Activated CD4-positive, alpha-beta T cell treated with anti-CD3 and anti-CD28 coated beads for 4 hours (primary cell): ENCODE results near the gene STXBP5.

Experiments used
- DNase-seq, 2 donors: peaks; one replicate each; pipeline ENCODE4 v3.0.0-alpha.2; 2020

STXBP5 gene

GRCh38 chr6:147212622-147213021, 8.4 kb downstream of the STXBP5 start:
- no peak for DNase-seq

DNA sequence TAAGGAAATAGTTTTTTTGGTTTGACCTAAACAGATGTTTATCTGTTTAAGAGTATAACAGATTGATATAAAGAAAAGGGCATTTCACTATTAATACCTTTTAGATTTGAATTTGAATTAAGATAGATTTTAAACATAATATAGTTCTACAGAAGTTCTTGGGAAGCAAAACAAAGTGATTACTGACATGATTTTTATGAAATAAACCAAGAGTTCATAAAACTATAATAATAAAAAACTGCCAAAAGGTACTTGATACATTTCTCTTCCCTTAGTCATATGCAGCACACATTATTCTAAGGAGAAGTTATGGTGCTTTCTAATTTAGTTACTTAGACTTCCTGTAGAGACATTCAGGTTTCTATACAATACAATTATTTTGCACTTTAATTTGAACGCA, 9.6 kb downstream of the STXBP5 start:
- no peak for DNase-seq

DNA sequence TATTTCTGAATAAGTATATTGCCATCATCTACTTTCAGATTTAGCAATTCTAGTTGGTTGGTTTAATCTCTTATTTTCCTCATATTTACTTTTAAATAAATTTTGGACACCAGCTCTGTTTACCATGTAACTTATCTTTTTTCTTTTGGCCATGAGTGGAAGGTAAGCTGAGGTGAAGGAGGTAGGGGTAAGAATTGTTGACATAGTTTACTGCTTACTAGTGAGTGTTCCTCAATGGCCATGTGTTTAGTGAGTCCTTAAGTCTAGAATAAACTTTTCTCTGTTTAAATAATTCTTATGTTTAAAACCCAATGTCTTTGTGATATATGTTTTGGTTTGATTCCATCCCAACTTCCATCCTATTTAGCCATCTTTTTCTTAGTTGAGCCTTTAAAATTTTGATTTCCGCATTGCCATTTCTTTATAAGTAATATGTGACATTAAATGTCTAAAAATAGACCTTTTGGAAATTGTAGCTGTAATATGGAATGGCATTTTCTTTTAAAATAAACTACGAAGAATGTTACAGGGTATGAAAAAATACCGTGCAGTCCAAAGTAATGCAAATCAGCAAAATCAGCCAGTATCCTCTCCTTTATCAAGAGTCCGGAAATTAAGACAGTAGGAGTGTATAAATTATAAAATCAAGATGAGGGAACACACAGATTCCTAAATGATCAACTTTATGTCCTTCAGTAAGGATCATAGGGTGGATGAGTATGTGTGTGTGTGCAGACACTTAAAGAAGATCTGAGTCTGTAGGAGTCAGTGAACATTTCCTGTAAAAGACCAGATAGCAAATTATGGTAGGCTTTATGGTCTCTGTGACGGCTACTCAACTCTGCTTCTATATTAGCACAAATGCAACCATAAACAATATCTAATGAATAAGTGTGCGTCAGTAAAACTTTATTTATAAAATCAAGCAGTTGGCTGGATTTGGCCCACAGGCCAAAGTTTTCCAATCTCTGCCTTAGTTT, 10.3 kb downstream of the STXBP5 start:
- DNase-seq = no peak

GRCh38 chr6:147216915-147217314, 12.7 kb downstream of the STXBP5 start:
- DNase-seq = no peak

- no peak for DNase-seq
Observed at GRCh38 chr6:147217840-147218404, 13.7 kb downstream of the STXBP5 start.

DNA sequence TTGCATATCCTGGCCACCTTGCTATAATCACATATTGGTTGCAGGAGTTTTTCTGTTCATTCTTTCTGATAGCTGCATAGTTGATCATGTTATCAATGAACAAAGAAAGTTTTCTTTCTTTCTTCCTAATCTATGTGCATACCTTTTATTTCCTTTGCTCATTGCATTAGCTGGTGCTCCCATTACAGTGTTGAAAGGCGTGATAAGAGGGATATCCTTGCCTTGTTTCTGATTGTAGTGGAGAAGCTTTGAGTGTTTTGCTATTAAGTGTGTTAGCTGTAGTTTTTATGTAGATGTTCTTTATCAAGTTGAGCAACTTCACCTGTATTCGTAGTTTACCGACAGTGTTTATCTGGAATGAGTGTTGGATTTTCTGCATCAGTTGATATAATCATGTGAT, 14.6 kb downstream of the STXBP5 start:
- DNase-seq = no peak

GRCh38 chr6:147219463-147219862, 15.2 kb downstream of the STXBP5 start:
- no peak for DNase-seq

DNA sequence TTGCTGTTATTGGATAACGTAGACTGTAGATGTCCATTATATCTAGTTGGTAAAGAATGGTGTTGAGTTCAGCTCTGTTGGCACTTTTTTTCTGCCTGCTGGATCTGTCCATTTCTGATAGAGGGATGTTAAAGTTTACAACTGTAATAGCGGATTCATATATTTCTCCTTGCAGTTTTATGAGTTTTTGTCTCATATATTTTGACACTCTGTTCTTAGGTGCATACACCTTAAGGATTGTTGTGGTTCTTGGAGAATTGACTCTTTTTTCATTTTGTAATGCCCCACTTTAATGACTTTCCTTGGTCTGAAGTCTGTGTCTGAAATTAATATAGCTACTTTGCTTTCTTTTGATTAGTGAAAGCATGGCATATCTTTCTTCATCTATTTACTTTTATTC, 16.1 kb downstream of the STXBP5 start:
- no peak for DNase-seq

GRCh38 chr6:147221739-147222138, 17.5 kb downstream of the STXBP5 start:
- DNase-seq = no peak

DNA sequence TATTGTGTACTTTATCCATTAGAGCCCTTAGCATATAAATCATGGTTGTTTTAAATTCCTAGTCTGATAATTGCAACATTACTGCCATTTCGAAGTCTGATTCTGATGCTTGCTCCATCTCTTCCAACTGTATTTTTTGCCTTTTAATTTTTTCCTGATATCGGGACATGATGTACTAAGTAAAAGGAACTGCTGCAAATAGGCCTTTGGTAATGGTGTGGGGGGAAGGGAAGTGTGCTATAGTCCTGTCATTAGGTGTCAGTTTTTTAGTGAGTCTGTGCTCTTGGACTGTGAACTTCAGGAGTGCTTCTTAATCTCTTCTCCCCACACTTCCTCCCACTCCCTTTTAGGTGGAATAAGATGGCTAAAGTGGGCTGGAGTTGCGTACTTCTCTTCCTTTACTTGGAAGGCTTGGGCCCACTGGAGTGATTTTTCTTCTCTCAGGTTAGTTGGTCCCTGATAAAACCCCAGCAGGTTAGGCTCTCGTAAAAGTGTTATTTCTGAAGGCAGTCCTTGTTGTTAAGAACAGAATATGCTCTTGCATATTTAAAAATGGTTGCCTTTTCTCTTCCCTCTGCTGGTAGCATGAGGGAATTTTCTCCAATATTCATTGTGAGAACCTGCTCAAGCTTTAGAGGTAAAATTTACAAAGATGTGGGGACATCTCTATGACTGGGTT, 18.1 kb downstream of the STXBP5 start:
- DNase-seq = no peak

DNA sequence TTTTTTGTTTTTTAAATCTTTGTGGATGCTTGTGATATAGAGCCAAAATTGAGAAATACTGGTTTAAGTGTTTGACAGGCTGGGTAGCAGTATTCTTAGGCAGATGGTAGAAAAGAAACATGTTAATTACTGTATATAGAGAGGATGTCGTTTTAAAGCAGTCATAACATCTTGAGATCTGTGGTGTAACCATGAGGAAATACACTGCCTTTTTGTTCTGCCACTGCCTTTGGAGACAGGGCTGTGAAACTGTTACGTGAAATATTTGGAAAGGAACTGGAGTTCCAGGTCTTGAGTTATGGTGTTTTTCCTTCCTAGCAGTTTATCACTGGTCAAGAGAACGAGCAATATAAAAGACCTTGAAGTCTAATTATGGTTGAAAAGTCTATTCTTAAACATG, 19.5 kb downstream of the STXBP5 start:
- no peak for DNase-seq

GRCh38 chr6:147226163-147226724, 22.0 kb downstream of the STXBP5 start:
- no peak for DNase-seq

DNA sequence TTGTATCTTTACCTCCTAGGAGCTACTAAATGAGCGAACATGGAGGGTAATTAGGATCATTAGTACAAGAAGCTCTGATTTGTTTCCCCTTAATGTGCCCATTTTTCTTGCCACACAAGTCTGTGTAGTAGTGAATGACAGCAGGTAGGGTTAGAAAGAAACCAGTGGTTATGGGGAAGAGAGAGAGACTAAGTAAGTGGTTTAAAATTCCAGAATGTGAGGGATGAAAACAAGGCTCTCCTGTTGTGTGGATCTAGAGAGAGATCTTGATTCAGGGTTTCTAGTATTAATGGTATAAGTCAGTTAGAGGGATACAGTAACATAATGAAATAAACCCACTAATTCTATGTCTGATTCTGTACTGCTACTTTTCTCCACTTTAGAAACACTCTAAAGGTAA, 22.7 kb downstream of the STXBP5 start:
- DNase-seq = no peak

GRCh38 chr6:147227770-147228320, 23.6 kb downstream of the STXBP5 start:
- DNase-seq = no peak

GRCh38 chr6:147231589-147231988, 27.4 kb downstream of the STXBP5 start:
- no peak for DNase-seq

- no peak for DNase-seq
Observed at GRCh38 chr6:147234685-147235084, 30.5 kb downstream of the STXBP5 start.

DNA sequence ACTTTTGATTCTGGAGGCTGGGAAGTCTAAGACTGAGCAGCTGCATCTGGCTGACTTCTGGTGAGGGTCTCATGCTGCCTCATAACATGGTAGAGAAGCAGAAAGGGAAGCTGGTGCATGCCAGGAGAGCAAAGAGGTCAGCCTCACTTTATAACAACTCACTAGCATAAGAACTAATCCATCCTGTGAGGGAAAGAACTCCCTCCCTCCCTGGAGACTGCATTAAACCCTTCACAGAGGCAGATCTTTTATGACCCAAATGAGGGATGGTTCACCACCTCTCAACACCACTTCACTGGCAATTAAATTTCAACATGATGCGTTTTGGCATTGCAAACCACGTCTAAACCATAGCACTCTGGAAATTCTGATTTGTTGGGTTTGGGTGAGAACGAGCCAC, 33.9 kb downstream of the STXBP5 start:
- DNase-seq = no peak

DNA sequence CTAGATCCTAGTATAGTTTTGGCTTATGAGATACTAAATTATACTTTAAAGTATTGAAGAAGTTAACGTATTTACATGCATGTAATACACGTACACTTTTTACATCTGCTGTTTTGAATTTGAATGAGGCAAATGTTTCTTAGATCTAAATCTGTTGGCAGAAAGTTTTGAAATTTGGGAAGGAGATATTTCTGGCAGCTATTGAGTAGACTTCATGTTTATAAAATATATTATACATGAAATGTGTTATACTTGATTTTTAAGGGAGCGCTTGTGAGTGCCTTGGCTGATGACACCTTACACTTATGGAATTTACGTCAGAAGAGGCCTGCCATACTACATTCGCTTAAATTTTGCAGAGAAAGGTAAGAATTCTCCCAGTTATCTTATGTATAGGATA, 34.7 kb downstream of the STXBP5 start:
- no peak for DNase-seq

DNA sequence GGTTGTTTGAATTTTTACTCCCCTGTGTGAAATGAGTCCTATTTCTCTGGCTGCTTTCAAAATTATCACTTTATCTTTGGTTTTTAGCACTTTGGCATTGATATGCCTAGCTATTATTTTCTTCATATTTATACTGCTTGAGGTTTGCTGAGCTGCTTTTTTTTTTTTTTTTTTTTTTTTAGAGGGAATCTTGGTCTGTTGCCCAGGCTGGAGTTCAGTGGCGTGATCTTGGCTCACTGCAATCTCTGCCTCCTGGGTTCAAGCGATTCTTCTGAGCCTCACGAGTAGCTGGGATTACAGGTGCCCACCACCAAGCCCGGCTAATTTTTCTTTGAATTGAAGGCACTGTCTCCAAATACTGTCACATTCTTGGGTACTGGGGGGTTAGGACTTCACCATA, 40.6 kb downstream of the STXBP5 start:
- no peak for DNase-seq

DNA sequence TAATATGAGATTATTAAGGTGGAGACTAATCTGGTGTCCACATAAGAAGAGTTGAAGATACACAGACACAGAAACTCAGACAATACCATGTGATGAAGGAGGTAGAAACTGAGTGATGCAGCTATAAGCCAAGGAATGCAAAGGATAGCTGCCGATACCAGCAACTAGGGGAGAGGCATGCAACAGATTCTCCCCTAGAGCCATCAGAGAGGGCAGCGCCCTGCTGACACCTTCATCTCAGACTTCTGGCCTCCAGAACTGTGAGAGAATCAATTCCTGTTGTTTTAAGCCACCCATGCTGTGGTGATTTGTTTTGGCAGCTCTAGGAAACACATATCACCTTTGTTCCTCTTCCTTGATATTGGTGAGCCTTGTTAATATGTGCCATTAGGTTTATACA, 41.5 kb downstream of the STXBP5 start:
- DNase-seq = no peak

DNA sequence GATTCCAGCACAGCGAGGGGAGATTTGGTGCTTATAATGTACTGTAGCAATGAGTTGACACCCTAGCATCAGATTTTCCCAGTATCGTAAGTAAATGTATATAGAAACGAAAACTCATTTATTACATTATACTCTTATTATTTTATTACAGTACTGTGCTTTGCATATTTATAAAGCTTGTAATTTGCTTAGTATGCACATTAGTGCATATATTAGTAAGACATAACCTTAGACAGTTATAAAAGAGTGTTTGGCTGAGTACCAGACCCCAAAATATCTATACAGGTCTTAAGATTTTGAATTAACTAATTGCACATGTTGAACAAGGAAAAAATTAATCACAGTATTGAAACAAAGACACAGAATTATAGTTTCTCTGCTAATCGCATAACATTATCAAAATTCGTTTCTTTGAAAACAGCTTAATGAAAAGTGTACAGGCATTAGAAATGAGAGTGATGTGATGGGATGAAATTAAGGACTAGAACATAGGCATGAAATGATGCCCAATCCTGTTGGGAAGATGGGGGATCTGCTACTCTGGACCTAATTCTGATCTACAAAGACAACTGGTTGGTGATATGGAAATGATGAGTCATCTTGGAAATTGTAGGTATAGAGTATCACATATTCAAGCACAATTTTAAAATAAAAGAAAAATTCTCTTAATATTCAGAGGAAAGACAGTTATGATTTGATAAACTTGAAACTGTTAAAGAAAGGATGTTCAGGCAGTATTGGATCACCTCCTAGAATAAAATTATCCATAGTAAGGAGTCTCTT, 42.8 kb downstream of the STXBP5 start:
- DNase-seq = no peak

DNA sequence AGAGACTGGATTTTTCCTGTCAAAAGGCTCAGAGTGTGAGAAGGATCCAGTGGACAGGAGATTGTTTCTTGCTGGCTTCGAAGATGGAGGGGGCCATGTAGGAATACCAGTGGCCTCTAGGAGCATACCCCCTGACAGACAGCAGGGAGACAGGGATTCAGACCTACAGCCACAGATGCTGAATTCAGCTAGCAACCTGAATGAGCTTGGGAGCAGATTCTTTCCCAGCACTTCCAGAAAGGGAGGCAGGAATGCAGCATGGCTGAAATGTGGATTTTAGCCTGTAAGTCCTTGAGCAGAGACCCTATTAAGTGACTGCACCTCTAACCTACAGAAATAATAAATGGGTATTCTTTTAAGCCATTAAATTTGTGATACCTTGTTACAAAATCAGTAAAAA, 44.6 kb downstream of the STXBP5 start:
- DNase-seq = no peak
